IPS-11a (cell line): ENCODE measurements around the gene BORCS6.

Source experiments
- H3K4me3 ChIP-seq: one replicate; pipeline ENCODE4 v1.5.1; 2013; ENCODE audit warnings: low read depth, low read length, control low read depth

The BORCS6 gene

DNA sequence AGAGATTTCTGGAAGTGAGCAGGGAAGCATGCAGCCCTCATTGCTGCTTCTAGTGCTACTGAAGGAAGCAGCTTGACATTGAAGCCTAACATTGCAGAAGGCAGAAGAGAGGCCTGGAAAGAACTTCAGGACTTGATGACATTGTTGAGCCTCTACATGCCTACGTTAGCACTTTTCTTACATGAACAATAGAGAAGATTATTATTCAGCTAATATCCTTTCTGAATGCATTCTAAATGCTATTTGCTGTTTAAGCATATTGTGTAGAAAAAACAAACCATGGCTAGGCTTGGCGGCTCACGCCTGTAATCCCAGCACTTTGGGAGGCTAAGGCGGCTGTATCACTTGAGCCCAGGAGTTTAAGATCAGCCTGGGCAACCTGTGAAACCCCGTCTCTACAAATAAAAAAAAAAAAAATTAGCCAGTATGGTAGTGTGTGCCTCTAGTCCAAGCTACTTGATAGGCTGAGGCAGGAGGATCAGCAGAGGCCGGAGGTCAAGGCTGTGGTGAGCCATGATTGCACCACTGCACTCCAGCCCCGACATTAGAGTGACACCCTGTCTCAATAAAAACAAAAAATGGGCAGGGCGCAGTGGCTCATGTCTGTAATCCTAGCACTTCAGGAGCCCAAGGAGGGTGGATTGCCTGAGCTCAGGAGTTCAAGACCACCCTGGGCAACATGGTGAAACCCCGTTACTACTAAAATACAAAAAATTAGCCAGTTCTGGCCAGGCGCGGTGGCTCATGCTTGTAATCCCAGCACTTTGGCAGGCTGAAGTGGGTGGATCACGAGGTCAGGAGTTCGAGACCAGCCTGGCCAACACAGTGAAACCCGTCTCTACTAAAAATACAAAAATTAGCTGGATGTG is 22.6 kb upstream of the BORCS6 start:
- H3K4me3 ChIP-seq, result no peak overlapping the region

- H3K4me3 ChIP-seq, result peak overlapping the region; percentile 92
Observed at GRCh38 chr17:8210761-8211458, 20.9 kb upstream of the BORCS6 start.

GRCh38 chr17:8209907-8210760 is 20.2 kb upstream of the BORCS6 start, which contains the start of gene AURKB:
Gene AURKB (minus strand): TSS chr17:8210575. CDS start chr17:8210224, 351 bp downstream.
- peak within 1 kb of the TSS; percentile 92 for H3K4me3 ChIP-seq

GRCh38 chr17:8206536-8206935 is 16.6 kb upstream of the BORCS6 start:
- no peak overlapping the region for H3K4me3 ChIP-seq

GRCh38 chr17:8204761-8205555 is 15.0 kb upstream of the BORCS6 start:
- no peak overlapping the region for H3K4me3 ChIP-seq

DNA sequence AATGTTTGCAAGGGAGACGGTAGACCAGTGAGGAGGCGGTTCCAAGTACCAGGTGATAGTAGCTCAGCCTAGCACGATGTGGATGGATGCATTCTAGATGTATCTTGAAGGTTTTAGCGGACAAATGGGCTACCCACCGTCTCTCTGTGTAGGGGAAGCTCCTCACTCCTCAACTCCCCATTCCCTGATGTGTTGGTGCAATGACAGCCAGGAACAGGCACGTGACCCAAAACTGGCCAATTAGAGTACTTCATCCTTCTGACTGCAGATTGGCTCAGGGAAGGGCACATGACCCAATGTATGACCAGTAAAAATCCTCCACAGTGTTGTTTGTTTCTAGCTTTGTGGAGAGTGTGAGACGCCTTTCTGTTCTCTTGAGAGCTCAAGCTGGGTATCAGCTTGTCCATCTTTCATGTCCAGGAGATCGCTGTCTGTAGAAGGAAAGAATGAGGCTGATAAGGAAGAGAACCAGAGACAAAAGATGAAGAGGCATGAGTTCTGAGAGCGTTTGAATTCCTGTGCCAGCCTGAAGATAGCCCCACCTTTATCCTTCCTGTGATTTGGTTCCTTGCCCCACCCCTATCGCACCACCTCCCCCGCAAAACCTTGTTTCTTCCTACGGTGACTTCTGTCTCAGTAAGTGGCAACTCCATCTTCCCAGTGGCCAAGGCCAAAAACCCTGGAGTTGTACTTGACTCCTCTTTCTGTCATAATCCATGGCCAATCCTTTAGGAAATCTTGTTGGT is 2.3 kb upstream of the BORCS6 start:
- peak overlapping the region; percentile 21 for H3K4me3 ChIP-seq

- no peak overlapping the region for H3K4me3 ChIP-seq
Observed at GRCh38 chr17:8190506-8190905, 526 bp upstream of the BORCS6 start.

GRCh38 chr17:8189041-8189710 is 804 bp downstream of the BORCS6 start:
- peak overlapping the region; percentile 64 for H3K4me3 ChIP-seq

- H3K4me3 ChIP-seq, result no peak overlapping the region
Observed at GRCh38 chr17:8188263-8188839, 1.6 kb downstream of the BORCS6 start.

DNA sequence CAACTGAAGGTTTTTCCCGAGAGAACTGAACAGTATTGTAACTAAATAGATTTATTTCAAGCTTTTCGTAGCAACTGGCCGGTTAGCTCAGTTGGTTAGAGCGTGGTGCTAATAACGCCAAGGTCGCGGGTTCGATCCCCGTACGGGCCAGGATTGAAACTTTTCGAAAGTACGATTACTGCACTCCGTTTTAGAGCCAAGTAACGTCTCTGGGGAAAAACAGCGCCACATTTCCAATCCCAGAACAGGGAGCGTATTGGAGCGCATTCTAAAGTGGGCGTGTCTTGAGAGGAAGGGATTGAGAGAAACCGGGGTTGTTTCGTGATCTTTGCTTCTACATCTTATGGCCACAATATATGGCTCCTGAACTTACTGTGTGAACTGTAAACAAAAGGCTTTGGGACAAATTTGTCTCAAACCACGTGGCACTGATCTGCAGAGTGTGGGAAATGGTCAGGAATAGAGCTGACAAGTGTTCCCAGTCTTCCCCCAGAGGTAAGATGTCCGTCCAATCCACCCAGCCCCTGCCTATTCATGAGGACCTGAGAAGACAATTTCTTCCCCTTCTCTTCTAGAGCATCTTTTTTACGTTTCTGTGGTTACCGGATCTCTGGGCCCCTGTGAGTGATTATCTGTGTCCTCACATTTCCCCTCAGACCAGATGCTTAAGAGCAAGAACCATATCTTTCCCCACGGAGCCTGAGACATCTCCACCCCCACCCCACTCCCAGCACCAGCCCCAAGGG is 2.3 kb downstream of the BORCS6 start:
- peak overlapping the region; percentile 96 for H3K4me3 ChIP-seq

GRCh38 chr17:8186787-8187516 is 3.0 kb downstream of the BORCS6 start:
- peak overlapping the region; percentile 96 for H3K4me3 ChIP-seq

- peak overlapping the region; percentile 96 for H3K4me3 ChIP-seq
Observed at GRCh38 chr17:8186446-8186786, 3.6 kb downstream of the BORCS6 start.

GRCh38 chr17:8185582-8186445 is 4.2 kb downstream of the BORCS6 start:
- peak overlapping the region; percentile 96 for H3K4me3 ChIP-seq

- H3K4me3 ChIP-seq, result peak overlapping the region; percentile 71
Observed at GRCh38 chr17:8176998-8177731, 12.8 kb downstream of the BORCS6 start.

GRCh38 chr17:8176197-8176940 is 13.6 kb downstream of the BORCS6 start, which contains the start of gene TMEM107:
Gene TMEM107 (minus strand): TSS chr17:8176380. CDS start chr17:8176286, 94 bp downstream.
- peak within 1 kb of the TSS; percentile 71 for H3K4me3 ChIP-seq
